CD4-positive, alpha-beta T cell treated with Interleukin-1 beta for 1 hour (primary cell): ENCODE data around the gene L1CAM.

ENCODE experiments used
- DNase-seq, 2 donors: peaks; one replicate each; pipeline ENCODE4 v3.0.0-alpha.2; 2020 to 2022

Gene L1CAM

DNA sequence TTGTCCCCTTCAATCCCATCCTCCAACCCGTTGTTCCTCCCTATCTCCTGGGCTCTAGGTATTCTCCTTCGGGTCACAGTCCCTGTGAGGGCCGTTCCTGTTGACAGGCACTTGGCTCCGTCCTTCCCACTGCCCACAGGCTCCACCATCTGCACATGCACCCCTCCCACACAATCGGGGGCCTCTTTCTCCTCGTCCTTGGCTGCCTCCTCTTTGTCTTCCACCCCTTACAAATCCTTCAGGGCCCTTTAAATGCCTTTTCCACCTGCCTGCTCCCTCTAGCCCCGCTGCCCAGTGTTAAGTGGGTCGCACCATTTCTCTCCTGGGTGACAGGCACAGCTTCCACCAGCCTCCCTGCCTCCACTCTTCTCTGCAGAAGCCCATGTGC lies 15.8 kb upstream of the L1CAM start:
- no peak for DNase-seq

DNA sequence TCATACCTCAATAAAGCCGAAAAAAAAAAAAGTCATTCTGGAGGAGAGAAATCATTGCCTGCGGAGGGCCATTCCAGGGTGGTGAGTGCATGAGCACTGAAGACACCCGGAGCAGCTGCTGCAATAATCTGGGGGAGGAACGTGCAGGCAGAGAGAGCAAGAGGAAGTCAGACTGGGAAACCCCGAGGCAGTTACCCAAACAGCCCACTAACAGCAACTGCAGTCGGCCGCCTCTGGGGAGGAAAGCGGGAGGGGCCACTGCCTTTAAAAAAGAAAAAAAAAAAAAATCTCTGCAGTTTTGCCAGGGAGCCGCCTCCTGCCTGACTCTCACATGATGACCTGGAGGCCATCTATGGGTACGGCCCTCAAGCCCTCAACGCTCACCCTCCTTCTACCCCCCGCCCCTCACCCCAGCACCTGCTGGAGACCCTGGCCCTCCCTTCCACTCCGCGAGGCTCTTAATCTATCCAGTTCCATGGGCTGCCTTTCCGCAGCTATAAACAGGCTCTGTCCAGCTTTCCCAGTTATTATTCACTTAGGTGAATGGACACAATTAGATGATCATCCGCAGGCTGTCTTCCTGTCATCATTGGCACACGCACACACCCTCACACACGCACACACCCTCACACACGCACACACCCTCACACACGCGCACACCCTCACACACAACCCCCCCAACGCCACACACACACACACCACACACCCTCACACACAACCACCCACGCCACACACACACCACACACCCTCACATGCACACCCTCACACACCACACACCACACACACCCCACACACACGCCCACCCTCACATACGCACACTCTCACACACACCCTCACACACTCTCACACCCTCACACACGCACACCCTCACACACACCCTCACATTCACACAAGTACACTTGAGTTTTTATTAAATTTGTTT lies 15.1 kb upstream of the L1CAM start:
- peak; percentile 68 to 80 for DNase-seq

DNA sequence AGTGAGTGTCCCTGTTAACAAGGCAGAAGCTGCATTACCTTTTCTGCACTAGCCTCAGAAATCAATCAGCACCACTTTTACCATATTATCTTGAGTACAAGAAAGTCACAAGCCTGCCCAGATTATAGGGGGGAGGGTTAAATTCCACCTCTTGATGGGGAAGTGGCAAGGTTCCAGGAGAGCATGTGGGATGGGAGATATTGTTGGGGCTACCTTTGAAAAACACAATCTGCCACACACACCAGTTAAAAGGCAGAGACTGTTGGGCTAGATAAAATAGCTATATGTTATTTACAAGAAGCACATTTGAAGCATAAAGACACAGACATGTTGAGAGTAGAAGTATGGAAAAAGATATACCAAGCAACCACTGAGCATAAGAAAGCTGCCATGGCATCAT lies 11.9 kb upstream of the L1CAM start:
- DNase-seq: no peak

DNA sequence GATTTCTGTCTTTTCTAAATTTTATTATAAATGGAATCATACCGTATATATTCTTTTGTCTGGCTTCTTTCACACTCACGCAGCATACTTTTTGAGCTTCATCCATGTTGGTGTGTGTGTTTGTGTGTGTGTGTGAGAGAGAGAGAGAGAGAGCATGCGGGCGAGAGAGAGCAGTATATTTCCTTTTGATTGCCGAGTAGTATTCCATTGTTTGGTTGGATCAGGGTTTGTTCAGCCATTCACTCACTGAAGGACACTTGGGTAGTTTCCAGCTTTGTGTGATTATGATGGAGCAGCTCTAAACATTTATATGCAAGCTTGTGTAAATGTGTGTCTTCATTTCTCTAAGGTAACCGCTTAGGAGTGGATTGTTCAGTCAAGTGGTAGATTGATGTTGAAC lies 3.1 kb upstream of the L1CAM start:
- DNase-seq: no peak

DNA sequence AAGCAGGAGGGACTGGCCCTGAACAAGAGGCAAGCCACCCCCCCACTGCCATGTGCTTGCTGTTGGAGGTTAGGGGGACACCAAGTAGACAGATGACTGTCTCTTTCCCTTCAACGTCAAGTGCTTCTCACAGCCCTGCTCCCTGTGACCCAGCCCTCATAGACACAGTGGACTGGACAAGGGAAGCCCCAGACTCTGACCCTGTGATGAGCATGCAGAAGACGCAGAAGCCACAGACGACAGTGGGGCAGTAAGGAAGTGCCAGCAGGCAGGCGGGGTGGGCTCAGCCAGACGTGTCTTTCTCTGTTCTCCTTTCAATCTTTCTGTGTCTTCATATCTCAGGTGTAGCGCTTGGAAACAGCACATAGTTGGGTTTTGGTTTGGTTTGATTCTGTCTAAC lies 2.4 kb upstream of the L1CAM start:
- peak in 1 of 2 donors; percentile 27 for DNase-seq

DNA sequence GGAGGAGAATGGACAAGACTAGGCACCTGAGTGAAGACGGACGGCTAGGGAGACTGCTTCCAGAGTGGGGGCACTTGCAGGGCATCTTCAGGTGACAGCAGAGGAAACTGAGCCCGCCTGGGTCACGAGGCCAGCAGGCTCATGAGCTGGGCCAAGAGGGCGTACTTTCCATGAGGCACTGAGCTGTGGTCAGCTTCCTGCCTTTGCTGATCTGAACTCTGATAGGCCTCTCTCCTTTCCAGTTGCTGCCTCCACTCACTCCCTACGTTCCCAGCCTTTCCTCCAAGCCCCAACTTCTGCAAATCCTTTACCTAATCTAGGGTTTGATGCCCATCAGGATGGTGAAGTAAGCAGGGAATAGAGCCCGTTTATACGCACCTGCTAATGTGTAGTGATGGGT lies 1.4 kb upstream of the L1CAM start:
- no peak for DNase-seq

GRCh38 chrX:153886915-153887314 lies 942 bp upstream of the L1CAM start:
- DNase-seq: no peak

DNA sequence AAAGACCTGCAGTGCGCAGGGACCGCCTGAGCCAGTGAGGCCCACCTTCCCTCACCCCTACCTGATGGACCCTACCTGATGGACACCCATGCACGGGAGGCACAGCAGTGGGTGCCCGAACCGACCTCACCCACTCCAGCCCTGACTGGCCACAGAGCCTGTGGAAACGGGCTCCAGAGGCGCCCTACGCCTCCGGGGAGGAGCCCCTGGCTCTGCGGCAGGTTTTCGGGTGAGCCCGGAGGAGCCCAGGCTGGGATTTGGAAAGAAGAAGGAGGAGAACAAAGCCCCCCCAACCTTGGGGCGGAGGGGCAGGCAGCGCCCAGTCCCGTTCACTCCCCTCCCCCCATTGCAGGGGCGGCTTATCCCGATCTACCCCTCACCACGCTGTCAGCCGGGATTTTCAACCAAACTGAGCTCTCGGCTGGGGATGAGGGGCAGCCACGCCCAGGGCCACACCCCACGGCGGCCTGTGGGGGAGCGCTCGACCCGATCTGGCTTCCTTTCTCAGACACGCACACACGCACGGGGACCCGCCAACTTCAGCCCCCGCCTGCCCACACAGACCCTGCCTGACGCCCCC lies 675 bp downstream of the L1CAM start:
- DNase-seq: no peak

GRCh38 chrX:153884590-153884989 lies 1.4 kb downstream of the L1CAM start:
- DNase-seq: no peak

DNA sequence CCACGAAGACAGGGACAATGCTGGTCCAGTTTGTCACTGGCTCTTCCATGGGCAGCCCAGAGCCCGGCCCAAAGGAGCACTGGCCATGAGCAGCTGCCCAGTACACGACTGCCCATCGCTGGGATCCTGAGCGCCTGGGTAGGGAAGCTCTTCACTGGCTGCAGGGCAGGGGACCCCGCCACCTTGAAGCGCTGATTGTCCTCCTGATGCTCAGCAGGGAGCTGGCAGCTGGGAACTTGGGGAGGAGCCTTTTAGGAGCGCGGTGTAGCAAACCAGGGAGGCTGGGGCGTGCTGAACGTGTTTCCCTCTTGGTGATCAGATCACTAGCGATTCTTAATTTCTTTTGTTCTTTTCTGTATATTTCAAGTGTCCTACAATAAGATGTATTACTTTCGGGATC lies 1.8 kb downstream of the L1CAM start:
- no peak for DNase-seq

GRCh38 chrX:153883163-153883843 lies 2.7 kb downstream of the L1CAM start:
- no peak for DNase-seq

DNA sequence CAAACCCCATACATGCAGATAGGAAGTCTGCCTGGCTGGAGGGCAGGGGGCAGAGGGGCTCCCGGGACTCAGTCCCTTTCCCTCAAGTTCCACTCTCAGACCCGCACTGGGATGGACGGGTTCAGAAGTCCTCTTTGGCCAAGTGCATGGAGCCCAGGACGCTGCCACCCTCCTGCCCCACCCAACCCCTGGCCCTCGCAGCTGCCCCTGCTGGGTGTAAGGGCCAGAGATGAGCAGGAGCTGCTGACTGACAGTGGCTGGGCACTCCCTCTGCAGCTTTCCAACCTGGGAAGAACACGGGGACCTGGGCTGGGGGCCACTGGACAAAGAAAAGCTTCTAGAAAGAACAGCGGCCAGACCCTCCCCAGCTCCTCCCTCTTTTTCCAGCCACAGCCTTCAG lies 3.4 kb downstream of the L1CAM start:
- DNase-seq: no peak

DNA sequence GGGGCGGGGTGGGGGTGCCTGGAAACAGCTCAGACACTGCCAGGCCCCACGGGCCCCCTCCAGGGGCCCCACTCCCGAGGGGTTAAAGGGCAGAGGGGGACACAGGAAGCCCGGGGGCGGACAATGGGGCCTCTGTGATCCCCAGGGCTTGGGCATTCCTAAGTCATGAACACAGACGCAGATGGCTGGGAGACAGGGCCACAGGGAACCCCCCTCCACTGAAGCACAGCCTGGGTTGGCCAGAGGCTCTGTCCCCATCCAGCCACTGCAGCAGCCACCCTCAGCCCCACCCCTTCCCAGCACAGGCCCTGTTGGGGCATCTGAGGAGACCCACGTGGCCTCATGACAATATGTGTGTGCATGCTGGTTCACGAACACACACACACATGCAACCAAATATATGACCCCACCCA lies 3.9 kb downstream of the L1CAM start:
- no peak for DNase-seq

DNA sequence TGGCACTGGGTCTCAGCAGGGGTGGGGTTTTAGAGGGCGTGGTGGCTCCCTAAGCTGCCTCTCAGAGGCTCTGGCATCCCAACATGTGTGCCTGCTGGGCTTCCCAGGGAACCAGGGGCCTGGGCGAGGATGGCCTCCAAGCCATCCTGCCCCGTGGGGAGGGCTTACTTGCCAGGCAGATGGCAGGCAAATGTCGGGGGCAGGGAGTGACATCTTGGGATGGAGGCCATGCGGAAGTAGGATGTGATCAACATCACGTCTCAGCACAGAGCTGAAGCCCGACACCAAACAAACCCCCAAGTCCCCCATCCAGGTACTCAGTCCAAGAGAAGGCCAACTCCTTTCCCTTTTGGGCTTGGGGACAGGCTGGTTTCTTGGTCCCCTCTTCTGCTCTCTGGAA lies 4.7 kb downstream of the L1CAM start:
- DNase-seq: no peak

DNA sequence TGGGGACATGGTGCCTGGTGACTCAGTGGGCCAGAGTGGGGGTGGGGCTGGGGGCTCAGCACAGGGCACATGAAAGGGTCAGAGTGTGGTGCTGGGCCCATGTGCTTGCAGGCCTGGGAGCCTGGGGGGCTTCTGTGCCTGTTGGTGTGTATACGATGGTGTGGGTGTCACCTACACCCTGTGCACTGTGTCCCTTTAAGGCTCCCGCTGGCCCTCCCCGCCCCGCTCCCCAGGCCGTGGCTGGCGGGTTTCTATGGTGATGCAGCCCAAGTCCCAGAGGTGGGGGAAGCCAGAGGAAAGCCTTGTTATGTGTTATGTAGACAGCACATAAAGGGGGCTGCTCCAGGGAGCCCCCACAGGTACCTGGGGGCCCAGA lies 5.5 kb downstream of the L1CAM start:
- DNase-seq: no peak

DNA sequence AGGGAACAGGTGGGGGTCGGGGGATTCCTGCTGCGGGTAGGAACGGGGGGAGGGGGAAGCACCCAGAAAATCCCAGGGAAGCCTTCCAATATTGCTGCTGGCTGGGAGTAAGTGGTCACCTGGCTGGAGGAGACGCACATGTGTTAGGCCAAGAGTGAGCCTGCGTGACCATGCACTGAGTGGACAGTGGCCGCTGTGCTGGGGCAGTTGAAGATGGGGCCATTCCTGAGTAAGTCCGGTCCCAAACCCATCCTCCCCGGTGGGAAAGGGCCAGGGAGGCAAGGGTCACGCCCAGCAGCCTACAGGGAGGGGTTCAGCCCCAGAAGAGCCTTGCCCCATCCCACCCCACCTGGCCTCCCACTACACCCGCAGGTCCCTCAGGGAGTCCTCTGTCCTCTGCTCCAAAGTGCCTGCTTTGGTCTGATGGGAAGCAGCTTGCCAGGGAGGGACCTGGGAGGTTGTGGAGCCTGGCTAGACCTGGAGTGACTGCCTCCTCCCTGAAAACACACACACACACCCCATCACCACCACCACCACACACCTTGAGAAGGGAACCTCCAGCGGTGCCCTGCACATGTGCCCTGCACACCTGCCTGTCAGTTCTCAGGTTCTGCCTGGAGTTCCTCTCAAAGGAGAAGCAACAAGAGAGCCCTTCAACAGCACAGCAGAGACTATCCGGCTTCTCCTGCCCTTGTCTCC lies 6.1 kb downstream of the L1CAM start:
- DNase-seq: no peak

DNA sequence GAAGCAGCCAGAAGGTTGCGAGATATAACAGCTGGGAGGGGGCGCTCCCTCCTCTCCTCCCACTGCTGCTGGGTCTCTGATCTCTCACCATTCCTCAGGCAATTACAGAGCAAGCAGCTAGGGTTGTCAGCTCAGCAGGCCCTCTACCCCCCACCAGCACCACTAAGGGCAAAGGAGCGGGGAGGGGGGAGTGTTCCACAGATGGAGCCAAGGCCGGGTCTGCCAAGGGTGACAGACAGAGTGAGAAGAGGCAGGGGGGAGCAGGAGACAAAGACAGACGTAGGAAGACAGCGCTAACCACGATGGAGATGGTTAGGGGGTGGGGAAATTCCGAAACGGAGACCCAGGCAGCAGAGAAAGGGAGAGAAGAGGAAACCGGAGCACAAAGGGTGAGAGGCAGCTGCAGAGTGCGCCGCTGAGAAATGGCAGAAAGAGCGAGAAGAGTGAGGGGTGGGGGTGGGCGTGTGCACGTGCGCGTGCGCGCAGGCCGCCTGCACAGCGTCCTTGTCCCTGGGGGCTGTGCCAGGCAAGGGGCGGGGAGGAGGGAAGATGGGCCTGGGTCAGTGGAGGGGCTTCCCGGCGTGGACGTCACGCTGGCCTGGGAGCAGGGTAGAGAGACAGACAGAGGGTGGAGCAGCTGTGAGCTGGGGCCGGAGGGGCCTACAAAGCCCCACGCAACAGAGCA lies 6.9 kb downstream of the L1CAM start:
- no peak for DNase-seq

- DNase-seq: no peak
Observed at GRCh38 chrX:153878345-153878744, 7.6 kb downstream of the L1CAM start.

GRCh38 chrX:153877571-153878261 lies 8.3 kb downstream of the L1CAM start:
- no peak for DNase-seq

DNA sequence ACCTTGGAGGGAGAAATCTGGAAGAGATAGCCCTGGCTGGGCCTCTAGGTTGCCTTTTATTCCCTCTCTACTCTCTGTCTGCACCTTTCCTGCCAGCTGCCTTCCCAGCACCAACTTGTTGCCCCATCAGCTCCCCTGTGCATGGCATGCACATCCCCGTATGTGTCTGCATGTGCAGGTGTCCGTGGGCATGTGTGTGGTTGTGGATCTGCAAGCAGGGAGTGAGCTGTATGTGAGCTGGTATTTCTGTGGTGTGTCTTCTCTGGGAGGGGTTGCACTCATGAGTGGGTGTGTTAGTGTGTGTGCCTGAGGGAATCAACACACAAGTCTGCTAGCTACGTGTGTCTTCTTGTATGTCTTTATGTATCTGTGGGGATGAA lies 9.9 kb downstream of the L1CAM start:
- no peak for DNase-seq

DNA sequence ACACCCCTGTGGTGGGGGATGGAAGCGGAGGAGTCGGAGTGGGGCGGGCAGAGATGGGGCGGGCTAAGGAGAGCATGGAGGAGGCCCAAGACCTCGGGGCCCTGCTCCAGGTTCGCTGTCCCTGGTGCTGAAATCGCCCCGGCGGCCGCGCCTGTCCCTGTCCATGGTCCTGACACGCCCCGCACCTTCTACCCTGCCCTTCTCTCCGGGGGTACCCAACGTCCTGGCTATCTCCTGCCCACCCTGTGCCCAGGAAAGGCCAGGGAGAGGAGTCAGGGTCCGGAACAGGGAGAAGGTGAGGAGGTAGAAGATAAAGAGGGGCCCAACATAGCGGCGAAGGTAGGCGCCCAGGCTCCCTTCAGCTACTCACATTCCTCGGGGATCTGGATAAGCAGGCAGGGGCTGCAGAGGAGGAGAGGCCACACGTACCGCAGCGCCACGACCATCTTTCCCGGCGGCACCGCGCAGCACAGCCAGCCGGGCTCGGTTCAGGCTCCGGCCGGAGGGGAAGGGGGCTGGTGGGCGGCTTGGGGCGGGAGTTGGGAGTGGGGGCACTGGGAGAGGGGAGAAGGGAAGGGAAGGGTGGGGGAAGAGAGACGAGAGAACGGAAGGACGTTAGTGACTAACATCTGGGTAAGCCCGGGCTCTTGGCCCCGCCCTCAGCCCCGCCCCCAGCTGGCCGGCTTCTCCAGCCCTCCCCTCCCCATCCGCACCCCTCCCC lies 10.4 kb downstream of the L1CAM start:
- peak; percentile 46 to 67 for DNase-seq
